OCI-M2 (cell line): ENCODE data around the gene FRMD5.

Experiments used
- DNase-seq: peaks from one replicate; lab custom pipeline; 2025; ENCODE audit not compliant: unreplicated experiment; lab: John Stamatoyannopoulos, UW

The FRMD5 gene

GRCh38 chr15:43931790-43932435 is 263.2 kb downstream of the FRMD5 start:
- DNase-seq = no peak

GRCh38 chr15:43931119-43931518 is 264.0 kb downstream of the FRMD5 start:
- DNase-seq = no peak

- no peak for DNase-seq
These were observed 264.5 kb downstream of the FRMD5 start for GRCh38 chr15:43930556-43930955.

GRCh38 chr15:43930079-43930478 is 265.0 kb downstream of the FRMD5 start:
- no peak for DNase-seq

GRCh38 chr15:43928152-43928551 is 266.9 kb downstream of the FRMD5 start:
- no peak for DNase-seq

GRCh38 chr15:43927203-43927602 is 267.9 kb downstream of the FRMD5 start:
- no peak for DNase-seq

- no peak for DNase-seq
These were observed 271.5 kb downstream of the FRMD5 start for GRCh38 chr15:43923553-43923952.

GRCh38 chr15:43922021-43922420 is 273.1 kb downstream of the FRMD5 start:
- DNase-seq = no peak

- DNase-seq = no peak
These were observed 274.3 kb downstream of the FRMD5 start for GRCh38 chr15:43920815-43921214.

- no peak for DNase-seq
These were observed 274.8 kb downstream of the FRMD5 start for GRCh38 chr15:43920254-43920600.

GRCh38 chr15:43919540-43920253 is 275.4 kb downstream of the FRMD5 start:
- no peak for DNase-seq

- DNase-seq = no peak
These were observed 276.4 kb downstream of the FRMD5 start for GRCh38 chr15:43918717-43919116.

- DNase-seq = no peak
These were observed 278.8 kb downstream of the FRMD5 start for GRCh38 chr15:43916326-43916660.

- no peak for DNase-seq
These were observed 279.3 kb downstream of the FRMD5 start for GRCh38 chr15:43915631-43916325.

- no peak for DNase-seq
These were observed 281.1 kb downstream of the FRMD5 start for GRCh38 chr15:43913941-43914340.

GRCh38 chr15:43913026-43913780 is 281.9 kb downstream of the FRMD5 start:
- no peak for DNase-seq

GRCh38 chr15:43912208-43912607 is 282.9 kb downstream of the FRMD5 start:
- DNase-seq = no peak

GRCh38 chr15:43911235-43911781 is 283.8 kb downstream of the FRMD5 start:
- DNase-seq = no peak

GRCh38 chr15:43908516-43909050 is 286.5 kb downstream of the FRMD5 start:
- no peak for DNase-seq

GRCh38 chr15:43905755-43906154 is 289.3 kb downstream of the FRMD5 start:
- DNase-seq = no peak

- no peak for DNase-seq
These were observed 291.2 kb downstream of the FRMD5 start for GRCh38 chr15:43903864-43904290.
